ENCODE data around the gene DCPS. TPM values are rescaled to one million over a fixed set of nuclear protein-coding genes. Genes with fewer than 3 reads are reported as not detected.
"Not testable (repeated sequence)": the region's sequence is repeated elsewhere in the genome, so short reads cannot be mapped to it uniquely, and the experiment has no call there.

The DCPS gene
- total RNA-seq, 2 experiments from 2014 or later = 34.5 to 35.8 TPM

- H3K4me1 Mint-ChIP-seq = peaks cover 17% of the 10 kb centered on the region
- H3K36me3 Mint-ChIP-seq (ENCODE audit: low read depth) = peaks cover 6% of the 10 kb centered on the region
- ChIA-PET POLR2A (interaction anchor here (1.0 kb wide), 1 partner anchor 56 kb away, joined by 3 read pairs; the partner anchor contains the start of gene DCPS), CTCF (no interaction called here)
- no peak for DNase-seq
- H3K27me3 Mint-ChIP-seq = no peaks in the 10 kb centered on the region
- H3K27ac Mint-ChIP-seq = no peak overlapping the region
- no peak overlapping the region for H3K4me3 Mint-ChIP-seq
- H3K9me3 Mint-ChIP-seq = no peaks in the 10 kb centered on the region
Measured at GRCh38 chr11:126359431-126360048, 55.7 kb downstream of the DCPS start.

- ChIA-PET CTCF (no interaction called here), POLR2A (interaction anchor here (1.0 kb wide), 1 partner anchor 56 kb away, joined by 3 read pairs; the partner anchor contains the start of gene DCPS)
- H3K4me1 Mint-ChIP-seq = peaks cover 12% of the 10 kb centered on the region
- no peak overlapping the region for H3K27ac Mint-ChIP-seq
- H3K4me3 Mint-ChIP-seq = no peak overlapping the region
- H3K9me3 Mint-ChIP-seq = no peaks in the 10 kb centered on the region
- no peak for DNase-seq
- H3K36me3 Mint-ChIP-seq (ENCODE audit: low read depth) = peaks cover 1% of the 10 kb centered on the region
- H3K27me3 Mint-ChIP-seq = no peaks in the 10 kb centered on the region
Measured at GRCh38 chr11:126360049-126360446, 56.2 kb downstream of the DCPS start.

- CTCF ChIA-PET = interaction anchor here (1.1 kb wide), 1 partner anchor 120 kb away, joined by 3 read pairs; no protein-coding TSS in a partner anchor
- Mint-ChIP-seq H3K4me3 (no peak overlapping the region), H3K9me3 (no peaks in the 10 kb centered on the region), H3K36me3 (ENCODE audit: low read depth) (no peaks in the 10 kb centered on the region), H3K27ac (no peak overlapping the region), H3K27me3 (no peaks in the 10 kb centered on the region), H3K4me1 (peaks cover 7% of the 10 kb centered on the region)
- no peak for DNase-seq
- POLR2A ChIA-PET = no interaction called here
Measured at GRCh38 chr11:126361400-126361799, 57.5 kb downstream of the DCPS start.

GRCh38 chr11:126362879-126363655 lies 59.2 kb downstream of the DCPS start:
- H3K36me3 Mint-ChIP-seq (ENCODE audit: low read depth) = no peaks in the 10 kb centered on the region
- H3K27me3 Mint-ChIP-seq = no peaks in the 10 kb centered on the region
- POLR2A ChIA-PET = interaction anchor here (1.3 kb wide), 1 partner anchor 10 kb away, joined by 3 read pairs; no protein-coding TSS in a partner anchor
- H3K4me1 Mint-ChIP-seq = no peaks in the 10 kb centered on the region
- H3K27ac Mint-ChIP-seq = no peak overlapping the region
- no peaks in the 10 kb centered on the region for H3K9me3 Mint-ChIP-seq
- no peak for DNase-seq
- CTCF ChIA-PET = no interaction called here
- H3K4me3 Mint-ChIP-seq = no peak overlapping the region

- Mint-ChIP-seq H3K36me3 (ENCODE audit: low read depth) (no peaks in the 10 kb centered on the region), H3K9me3 (no peaks in the 10 kb centered on the region), H3K27me3 (no peaks in the 10 kb centered on the region), H3K4me1 (no peaks in the 10 kb centered on the region), H3K27ac (no peak overlapping the region), H3K4me3 (no peak overlapping the region)
- POLR2A ChIA-PET = interaction anchor here (1.3 kb wide), 1 partner anchor 10 kb away, joined by 3 read pairs; no protein-coding TSS in a partner anchor
- DNase-seq = no peak
- CTCF ChIA-PET = no interaction called here
Measured at GRCh38 chr11:126363706-126364248, 59.9 kb downstream of the DCPS start.

GRCh38 chr11:126364735-126365134 lies 60.9 kb downstream of the DCPS start:
- H3K4me3 Mint-ChIP-seq; H3K27me3 Mint-ChIP-seq; POLR2A ChIA-PET; H3K9me3 Mint-ChIP-seq; H3K36me3 Mint-ChIP-seq (ENCODE audit: low read depth); H3K4me1 Mint-ChIP-seq; DNase-seq; CTCF ChIA-PET; H3K27ac Mint-ChIP-seq: not testable (repeated sequence)

GRCh38 chr11:126365508-126365907 lies 61.6 kb downstream of the DCPS start:
- H3K36me3 Mint-ChIP-seq (ENCODE audit: low read depth); H3K27ac Mint-ChIP-seq; CTCF ChIA-PET; DNase-seq; H3K4me1 Mint-ChIP-seq; H3K9me3 Mint-ChIP-seq; H3K27me3 Mint-ChIP-seq; POLR2A ChIA-PET; H3K4me3 Mint-ChIP-seq: not testable (repeated sequence)

- Mint-ChIP-seq H3K9me3 (no peaks in the 10 kb centered on the region), H3K36me3 (ENCODE audit: low read depth) (no peaks in the 10 kb centered on the region), H3K27me3 (no peaks in the 10 kb centered on the region), H3K4me3 (no peak overlapping the region), H3K4me1 (no peaks in the 10 kb centered on the region), H3K27ac (no peak overlapping the region)
- DNase-seq = no peak
- ChIA-PET POLR2A (no interaction called here), CTCF (no interaction called here)
Measured at GRCh38 chr11:126366064-126366822, 62.4 kb downstream of the DCPS start.

- H3K4me3 Mint-ChIP-seq; POLR2A ChIA-PET; H3K4me1 Mint-ChIP-seq; H3K36me3 Mint-ChIP-seq (ENCODE audit: low read depth); DNase-seq; CTCF ChIA-PET; H3K27me3 Mint-ChIP-seq; H3K27ac Mint-ChIP-seq; H3K9me3 Mint-ChIP-seq: not testable (repeated sequence)
Measured at GRCh38 chr11:126366823-126367654, 63.2 kb downstream of the DCPS start.

GRCh38 chr11:126367806-126368205 lies 63.9 kb downstream of the DCPS start:
- H3K4me1 Mint-ChIP-seq; H3K4me3 Mint-ChIP-seq; H3K36me3 Mint-ChIP-seq (ENCODE audit: low read depth); H3K9me3 Mint-ChIP-seq; H3K27me3 Mint-ChIP-seq; POLR2A ChIA-PET; CTCF ChIA-PET; H3K27ac Mint-ChIP-seq; DNase-seq: not testable (repeated sequence)

GRCh38 chr11:126368336-126369119 lies 64.7 kb downstream of the DCPS start:
- H3K36me3 Mint-ChIP-seq (ENCODE audit: low read depth); POLR2A ChIA-PET; H3K27ac Mint-ChIP-seq; H3K9me3 Mint-ChIP-seq; H3K27me3 Mint-ChIP-seq; H3K4me3 Mint-ChIP-seq; H3K4me1 Mint-ChIP-seq; DNase-seq; CTCF ChIA-PET: not testable (repeated sequence)

- ChIA-PET CTCF (no interaction called here), POLR2A (no interaction called here)
- H3K4me3 Mint-ChIP-seq = no peak overlapping the region
- H3K4me1 Mint-ChIP-seq = no peaks in the 10 kb centered on the region
- H3K27ac Mint-ChIP-seq = no peak overlapping the region
- no peak for DNase-seq
- H3K27me3 Mint-ChIP-seq = no peaks in the 10 kb centered on the region
- H3K9me3 Mint-ChIP-seq = no peaks in the 10 kb centered on the region
- H3K36me3 Mint-ChIP-seq (ENCODE audit: low read depth) = no peaks in the 10 kb centered on the region
Measured at GRCh38 chr11:126370016-126370415, 66.2 kb downstream of the DCPS start.
